ENCODE measurements around the gene NPAS1.

The NPAS1 gene, protein sequence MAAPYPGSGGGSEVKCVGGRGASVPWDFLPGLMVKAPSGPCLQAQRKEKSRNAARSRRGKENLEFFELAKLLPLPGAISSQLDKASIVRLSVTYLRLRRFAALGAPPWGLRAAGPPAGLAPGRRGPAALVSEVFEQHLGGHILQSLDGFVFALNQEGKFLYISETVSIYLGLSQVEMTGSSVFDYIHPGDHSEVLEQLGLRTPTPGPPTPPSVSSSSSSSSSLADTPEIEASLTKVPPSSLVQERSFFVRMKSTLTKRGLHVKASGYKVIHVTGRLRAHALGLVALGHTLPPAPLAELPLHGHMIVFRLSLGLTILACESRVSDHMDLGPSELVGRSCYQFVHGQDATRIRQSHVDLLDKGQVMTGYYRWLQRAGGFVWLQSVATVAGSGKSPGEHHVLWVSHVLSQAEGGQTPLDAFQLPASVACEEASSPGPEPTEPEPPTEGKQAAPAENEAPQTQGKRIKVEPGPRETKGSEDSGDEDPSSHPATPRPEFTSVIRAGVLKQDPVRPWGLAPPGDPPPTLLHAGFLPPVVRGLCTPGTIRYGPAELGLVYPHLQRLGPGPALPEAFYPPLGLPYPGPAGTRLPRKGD

DNA sequence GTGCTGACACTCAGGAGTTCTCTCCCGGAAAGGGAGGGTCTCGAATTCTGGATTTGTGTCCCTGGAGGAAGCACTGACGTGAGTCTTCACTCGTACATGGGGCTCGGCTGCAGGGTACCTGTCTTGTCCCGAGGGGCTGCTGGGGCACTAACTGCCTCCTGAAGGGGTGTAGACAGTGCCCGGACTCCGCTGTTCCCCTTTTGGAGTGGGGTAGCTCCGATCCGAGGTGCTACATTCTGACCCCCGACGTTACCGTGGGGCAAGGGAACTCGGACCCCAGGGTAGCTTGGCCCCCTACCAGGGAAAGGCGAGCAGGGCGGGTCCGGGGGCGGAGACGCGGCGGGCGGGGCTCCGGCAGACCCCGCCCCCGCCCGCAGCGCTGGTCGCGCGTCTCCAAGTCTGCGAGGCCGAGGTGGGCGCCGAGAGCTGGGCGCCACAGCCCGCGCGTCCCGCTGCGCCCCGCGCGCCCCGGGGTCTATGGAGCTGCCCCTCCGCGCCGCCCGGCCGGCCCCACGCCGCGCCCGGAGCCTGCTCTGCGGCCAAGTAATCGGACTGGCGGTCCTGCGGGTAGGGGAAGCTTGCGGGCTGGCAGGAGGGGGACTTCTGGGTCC, at the start of gene NPAS1:
NPAS1 (plus strand) TSS at position 407 of the 611 bp plus-strand sequence. CDS start 1,211 bp downstream, outside the sequence.
- DNase-seq (ENCODE audit: low read depth in 2 of 3, low spot score in 1 of 3): no peak

DNA sequence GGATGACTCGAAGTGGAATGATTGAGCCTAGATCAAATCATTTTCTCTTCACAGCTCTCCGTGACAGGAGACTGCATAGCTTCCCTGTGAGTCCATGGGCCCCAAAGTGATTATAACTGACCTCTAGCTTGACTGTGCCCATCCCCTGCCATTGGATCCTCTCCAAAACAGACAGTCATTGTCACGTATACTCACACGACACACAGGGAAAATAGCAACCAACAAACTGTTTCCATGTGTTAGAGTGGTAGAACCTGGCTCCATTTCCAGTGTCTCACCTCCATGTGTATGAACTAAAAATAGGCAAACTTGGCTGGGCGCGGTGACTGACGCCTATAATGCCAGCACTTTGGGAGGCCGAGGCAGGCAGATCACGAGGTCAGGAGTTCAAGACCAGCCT, 48.8 kb upstream of the NPAS1 start:
- no peak for DNase-seq (ENCODE audit: low read depth in 2 of 3, low spot score in 1 of 3)

DNA sequence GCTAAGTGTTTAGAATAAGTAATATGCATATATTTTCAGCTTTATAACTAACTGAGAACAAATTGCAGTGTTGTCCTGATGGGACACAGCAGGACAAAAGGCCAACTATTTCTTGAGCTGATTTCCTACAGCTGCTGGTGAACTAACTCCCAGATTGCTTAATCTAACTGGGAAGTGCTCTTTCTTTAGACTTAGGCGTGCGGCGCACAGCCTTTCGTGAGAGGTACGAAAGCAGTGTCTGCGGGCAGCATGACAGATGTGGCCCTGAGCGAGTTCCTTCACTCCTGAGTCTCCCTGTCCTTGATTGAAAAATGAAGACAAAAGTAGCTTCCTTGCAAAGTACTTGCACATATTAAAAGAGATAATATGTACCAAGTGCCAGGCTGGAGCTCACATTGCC, 47.3 kb upstream of the NPAS1 start:
- no peak for DNase-seq (ENCODE audit: low read depth in 2 of 3, low spot score in 1 of 3)

DNA sequence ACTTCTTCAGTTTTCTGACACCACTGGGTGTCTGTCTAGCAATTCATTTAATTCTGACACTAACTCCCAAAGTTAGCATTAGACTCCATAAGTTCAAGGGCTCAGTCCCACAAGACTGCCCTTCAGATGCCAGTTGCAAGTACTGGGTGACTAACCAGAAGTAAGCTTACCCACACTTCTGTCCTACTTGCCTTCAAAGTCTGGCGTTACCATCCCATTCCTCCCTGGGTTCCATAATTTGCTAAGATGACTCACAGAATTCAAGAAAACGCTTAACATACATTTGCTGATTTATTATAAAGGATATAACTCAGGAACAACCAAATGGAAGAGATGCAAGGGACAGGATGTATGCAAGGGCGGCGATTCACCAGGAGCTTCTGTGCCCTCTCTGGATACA, 45.5 kb upstream of the NPAS1 start:
- no peak for DNase-seq (ENCODE audit: low read depth in 2 of 3, low spot score in 1 of 3)

DNA sequence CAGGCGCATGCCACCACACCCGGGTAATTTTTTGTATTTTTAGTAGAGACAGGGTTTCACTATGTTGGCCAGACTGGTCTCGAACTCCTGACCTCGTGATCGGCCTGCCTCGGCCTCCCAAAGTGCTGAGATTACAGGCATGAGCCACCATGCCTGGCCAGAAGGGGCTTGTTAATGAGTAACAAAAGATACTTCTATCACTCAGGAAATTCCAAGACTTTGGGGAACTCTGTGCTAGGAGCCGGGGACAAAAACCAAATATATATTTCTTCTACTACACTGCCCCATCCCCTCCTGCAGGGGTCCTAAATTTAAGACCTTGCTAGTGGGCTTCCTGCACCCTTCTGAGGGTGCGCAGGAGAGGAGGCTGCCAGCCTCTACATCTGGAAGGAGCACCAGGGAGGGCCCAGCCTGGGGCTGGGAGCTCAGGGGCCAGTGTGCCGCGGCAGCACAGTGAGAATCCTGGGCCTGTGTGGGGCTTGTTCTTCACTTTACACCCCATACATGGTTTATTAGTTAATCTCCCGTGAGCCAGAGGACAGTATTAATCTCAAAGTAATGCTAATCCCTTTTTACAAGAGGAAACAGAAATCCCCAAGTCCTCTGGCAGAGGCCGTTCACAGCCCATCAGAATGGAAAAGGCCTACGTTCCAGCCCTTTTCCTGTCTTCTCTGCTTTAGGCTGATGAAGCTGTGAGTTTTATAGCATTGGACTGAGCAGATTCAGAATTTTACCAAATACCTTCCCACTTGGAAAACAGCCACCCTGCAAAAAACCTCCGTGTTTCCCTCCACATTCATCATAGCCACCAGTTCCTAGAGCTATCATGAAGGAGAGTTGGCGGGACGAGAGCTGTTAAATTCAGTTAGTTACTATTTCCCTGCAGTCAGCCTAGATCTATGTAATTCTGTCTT, 44.4 kb upstream of the NPAS1 start:
- DNase-seq (ENCODE audit: low read depth in 2 of 3, low spot score in 1 of 3): no peak

DNA sequence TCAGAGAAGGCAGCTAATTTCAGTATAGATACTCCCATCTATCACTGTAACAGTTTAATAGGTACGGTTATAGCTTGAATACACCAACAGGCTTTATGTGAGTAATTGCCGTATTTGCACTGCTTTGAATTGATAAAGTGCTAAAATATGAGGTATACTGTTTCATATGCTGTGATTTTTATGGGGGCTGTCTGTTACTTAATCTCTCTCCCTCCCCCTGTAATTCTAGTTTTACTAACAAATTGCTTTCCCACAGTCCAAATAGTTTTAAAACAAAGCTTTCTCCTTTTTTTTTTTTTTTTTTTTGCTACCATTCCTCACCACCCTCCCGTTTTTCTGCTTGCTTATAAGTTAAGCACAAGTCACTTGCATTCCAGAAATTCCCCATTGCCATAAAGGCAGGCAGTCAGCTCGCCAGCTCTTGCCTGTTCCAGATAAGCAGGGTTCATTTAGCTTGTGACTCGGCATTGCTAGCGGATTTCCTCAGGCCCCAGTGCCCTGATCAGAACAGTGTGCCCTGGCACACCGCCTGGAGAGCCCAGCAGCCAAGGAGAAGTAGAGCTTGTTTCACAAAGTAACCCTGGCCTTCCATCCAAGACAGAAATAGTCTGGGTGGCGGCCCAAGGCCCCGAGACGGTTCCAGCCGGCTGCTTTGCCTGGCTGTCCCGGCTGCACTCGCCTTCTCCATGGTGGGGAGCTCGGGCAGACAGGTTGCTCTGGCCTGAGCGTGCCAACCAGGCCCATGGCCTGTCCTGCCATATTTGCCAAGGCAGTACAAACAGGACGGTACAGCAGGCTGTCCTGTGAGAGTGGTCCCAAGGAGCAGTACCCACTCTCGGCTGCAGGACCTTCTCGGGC, 43.5 kb upstream of the NPAS1 start:
- DNase-seq (ENCODE audit: low read depth in 2 of 3, low spot score in 1 of 3): no peak

DNA sequence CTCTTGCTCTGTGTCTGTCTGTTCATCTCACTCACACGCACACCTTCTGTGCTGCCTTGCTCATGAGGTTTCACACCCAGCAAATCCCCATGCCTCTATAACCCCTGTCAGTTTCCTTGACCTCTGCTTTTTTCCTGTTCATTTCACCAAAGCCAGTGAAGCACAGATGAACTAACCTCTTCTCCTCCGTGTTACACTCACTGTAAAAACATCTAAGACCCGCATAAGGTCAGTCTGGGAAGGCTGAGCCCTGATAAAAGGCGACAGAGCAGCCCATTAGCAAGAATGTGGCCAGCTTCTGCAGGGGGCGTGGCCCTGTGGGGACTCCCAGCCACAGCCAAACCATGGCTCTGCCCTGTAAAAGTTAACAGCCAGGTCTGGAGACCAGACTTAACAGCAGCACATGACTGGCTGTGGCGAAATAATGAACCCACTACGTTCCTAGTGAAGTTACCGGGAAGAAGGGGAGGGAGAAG, 42.8 kb upstream of the NPAS1 start:
- DNase-seq (ENCODE audit: low read depth in 2 of 3, low spot score in 1 of 3): no peak

DNA sequence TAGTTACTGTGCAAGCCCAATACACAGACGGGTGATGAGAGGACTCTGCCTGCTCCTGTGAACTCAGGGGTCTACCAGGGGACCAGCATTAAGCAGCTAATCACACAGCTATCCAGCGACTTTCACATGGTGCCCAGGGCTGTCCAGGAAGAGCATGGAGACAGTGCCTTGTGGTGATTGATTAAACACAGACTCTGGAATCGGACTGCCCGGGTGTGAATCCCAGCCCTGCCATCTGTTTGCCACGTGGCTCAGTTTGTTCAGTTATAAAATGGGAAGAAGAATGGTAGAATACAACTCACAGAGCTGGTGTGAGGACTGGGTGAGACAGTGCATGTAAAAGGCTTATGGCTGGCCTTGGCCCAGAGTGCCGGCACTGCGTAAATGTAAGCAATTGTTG, 42.1 kb upstream of the NPAS1 start:
- no peak for DNase-seq (ENCODE audit: low read depth in 2 of 3, low spot score in 1 of 3)

DNA sequence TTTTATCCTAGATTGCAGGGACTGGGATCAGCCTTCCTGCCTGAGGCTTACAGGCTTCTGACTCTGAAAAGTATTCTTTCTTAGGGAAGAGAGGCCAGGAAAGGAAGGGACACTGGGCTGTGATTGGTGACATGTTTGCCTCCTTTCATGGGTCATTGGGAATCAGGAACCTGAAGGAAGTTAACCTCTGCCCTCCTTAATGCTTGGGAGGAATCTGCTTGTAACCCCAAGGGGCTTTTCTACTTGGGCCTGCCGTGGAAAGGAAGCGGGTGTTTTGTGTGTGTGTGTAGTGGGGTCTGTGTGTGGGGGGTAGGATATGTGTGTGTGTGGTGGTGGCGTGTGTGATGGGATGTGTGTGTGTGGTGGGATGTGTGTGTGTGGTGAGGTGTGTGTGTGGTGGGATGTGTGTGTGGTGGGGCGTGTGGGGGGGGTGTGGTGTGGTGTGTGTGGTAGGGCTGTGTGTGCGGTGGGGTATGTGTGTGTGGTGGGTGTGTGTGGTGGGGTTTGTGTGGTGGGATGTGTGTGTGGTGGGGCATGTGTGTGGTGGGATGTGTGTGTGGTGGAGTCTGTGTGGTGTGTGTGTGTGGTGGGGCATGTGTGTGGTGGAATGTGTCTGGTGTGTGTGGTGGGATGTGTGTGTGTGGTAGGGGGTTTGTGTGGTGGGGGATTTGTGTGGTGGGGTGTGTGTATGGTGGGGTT, 41.3 kb upstream of the NPAS1 start:
- DNase-seq (ENCODE audit: low read depth in 2 of 3, low spot score in 1 of 3): no peak

DNA sequence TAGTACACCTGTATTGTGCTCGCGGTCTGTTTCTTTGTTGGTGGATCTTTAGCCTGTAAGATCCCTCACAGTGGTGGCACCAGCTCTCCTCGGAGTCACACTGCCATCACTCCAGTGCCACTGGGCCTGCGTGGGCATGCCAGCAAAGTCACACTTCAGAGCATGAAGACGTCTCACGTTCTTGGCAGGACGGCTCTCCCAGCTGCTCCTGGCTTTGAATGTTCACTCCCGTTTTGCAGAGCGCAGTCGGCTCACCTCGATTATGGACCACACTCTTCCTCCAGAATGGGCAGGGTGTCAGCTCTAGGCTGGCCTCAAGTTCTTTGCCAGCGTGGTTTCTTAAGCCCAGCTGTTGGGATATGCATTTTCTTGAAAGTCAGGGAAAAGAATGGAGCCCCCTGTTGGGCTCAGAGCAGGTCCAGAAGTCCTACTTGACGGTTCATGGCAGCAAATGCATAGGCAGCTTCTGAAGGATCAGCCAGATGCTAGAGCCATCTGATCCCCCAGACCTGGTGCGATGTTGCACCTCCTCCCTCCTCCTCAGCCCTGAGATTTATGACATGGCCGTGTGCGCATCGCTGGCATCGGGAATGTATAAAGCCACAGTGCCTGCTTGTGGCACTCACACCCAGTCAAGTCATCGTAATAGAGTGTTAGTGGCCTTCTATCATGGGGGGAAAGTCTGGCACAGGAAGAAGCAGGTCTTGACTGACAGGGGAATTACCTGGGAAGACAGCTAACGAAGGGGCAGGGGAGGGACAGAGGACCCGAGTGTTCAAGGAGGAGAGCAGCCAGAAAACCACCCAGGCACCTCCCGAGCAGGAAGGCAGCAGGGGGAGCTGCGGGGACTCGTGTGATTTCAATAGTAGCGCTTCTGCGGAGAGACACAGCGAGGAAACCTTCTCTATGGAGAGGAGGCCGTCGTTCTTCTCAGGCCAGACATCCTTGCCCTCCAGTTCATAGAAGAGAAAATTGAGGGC, 40.2 kb upstream of the NPAS1 start:
- no peak for DNase-seq (ENCODE audit: low read depth in 2 of 3, low spot score in 1 of 3)

DNA sequence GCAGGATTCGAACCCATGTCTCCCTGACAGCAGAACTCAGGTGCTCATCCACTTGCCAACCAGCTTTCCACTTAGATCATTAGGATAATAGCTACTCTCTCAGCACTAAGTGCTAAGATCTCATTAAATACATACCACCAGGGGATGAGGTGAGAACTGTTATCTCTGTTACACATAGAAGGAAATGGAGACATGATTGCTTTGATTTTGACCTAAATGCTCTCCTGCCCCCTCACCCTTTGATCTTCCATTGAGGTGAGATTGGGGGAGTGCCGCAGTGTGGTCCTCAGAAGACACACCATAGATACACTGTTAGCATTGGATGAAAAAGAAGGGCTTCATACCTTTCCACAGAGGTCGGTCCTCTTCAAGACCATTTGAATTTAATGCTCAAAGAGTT, 38.9 kb upstream of the NPAS1 start:
- DNase-seq (ENCODE audit: low read depth in 2 of 3, low spot score in 1 of 3): no peak

DNA sequence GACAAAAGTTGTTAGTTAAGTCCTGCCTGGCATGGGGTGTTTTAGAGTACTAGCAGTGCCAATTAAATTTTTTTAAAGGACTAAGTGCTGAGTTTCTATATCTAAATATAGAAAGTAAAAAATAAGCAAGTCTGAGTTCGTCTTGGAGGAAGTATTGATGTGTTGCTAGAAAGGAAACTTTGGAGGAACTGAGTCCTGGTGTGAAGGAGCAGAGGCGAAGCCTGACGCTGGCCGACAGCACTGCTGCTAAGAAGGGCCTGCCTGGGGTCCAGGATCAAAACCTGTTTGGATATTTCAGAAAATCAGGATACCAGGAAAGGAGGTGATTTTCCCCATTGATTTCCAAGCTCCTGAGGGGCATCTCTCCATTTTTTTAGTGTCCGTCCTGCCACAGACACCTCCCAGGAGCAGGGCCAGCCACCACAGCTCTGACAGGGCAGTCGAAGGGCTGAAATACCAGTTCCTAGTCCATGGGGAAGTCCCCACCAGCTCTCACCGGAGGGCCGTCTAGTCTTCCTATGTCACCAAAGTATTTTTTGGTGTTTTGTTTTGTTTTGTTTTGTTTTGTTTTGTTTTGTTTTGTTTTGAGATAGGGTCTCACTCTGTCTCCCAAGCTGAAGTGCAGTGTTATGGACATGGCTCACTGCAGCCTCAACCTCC, 38.2 kb upstream of the NPAS1 start:
- no peak for DNase-seq (ENCODE audit: low read depth in 2 of 3, low spot score in 1 of 3)

DNA sequence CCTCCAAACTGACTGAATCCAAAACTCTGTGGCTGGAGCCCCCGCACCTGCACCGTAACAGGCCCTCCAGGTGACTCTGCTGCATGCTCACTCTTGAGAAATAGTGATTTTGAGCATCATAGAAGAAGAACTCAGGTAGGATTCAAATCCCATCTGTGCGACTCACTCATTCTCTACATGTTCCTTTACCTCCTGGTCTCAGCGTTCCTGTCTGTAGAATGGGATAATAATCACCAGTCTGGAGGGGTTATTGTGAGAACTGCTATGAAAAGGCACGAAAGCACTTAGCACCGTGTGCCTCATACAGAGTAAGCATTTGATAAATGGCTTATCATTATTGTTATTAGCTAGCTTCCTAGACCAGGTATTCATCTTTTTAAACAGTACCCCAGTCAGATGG, 36.5 kb upstream of the NPAS1 start:
- DNase-seq (ENCODE audit: low read depth in 2 of 3, low spot score in 1 of 3): no peak

DNA sequence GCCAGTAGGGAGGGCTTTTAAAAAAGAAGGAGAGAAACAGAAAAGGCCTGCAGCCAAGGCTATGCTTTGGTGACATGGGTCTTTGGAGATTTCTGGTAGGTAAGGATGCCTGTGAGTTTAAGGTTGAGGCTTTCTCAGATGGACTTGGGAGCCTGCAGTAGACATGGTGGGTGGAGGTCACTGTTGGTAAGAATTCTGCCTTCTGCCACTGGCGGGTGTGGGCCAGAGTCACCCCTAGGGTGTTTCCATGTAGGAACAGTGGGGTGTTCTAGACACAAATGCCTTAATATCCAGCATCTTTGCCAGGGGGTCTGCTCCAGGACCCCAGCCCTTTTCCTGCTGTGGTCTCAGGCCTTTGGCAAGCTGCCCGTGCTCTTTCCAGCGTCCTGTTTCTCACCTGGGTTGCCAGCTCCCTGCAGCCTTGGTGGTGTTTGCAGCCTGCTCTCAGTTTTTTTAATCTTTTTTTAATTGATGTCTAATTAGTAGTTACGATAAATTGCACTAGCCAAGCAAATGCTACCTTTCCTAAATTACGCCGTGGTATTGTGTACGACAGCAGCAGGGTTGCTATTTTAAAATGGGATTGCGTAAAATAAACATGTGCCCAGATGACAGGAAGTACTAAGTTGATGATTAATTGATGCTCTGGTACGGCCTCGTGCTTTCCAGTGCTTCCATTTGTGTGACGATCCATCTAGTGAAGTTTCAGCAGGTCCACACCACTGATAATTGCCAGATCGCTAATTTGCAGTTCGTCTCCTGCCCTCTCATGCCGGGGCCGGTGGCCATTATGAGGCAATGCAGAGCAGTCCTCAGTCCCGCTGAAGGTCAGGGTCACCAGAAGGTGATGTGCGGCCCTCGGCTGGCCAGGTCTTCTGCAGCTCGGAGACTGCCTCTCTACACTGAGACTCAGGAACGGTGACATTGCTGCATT, 35.3 kb upstream of the NPAS1 start:
- no peak for DNase-seq (ENCODE audit: low read depth in 2 of 3, low spot score in 1 of 3)

DNA sequence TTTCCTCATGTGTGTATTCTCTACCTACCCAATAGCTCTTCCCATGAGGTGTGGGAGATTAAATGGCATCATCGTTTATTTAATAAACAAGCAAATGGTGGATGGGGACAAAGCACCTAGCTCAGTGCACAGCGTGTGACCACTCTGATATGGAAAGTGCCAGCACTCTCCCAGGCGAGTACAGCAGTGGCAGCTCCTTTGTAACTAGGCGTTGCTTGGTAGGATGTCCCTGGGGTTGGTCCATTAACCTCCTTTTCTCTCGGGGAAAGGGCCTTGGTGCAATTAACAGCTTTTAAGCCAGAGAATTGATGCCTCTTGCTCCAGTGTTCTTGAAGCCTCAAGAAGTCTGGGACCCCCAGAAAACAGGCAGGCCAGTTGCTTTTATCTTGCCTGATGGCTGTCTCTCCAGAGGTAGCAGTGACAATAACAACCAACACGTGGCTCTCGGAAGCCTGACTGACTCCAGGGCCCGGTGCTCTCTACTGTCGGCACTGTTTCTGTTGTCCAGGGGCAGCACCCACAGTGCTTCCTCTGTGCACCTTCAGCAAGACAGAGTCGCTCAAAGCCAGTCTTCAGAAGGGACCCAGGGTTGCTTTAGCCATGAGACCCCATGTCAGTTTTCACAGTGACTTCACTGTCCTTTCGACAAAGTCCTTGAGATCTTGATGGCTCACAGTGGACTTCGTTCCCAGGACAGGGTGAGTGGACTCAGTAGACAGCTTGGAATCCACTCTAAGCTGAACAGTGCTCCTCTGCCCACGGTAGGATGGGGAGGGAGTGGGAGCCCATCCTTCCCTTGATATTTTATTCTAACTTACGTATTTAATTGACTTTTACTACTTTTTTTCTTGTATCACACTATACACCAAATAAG, 33.9 kb upstream of the NPAS1 start:
- no peak for DNase-seq (ENCODE audit: low read depth in 2 of 3, low spot score in 1 of 3)

DNA sequence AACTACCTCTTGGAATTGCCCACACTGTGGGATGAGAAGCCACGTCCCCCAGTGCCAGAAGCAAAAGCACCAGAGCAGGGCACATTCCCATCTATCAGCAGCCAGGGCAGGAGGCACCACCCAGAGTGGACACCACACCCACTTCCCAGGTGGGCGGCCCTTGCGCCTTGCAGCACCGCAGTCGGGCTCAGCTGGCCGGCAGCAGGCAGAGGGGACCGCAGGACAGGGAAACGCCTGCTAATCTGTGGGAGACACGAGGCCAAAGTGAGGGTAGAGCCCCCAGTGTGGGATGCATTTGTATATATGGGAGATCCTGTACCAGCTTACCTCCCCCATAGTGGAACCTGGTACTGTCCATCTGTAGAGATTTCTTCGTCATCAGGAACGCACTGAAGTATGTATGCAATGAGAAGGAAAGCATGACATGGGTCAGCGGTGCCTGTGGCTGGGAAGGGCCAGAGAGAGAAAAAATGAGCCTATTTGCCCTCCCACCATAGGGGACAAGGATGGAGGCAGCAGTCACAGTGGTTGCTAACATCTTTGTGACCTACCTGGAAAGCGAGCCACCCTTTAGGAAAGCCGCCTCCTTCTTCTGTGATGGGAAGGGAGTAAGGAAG, 30.9 kb upstream of the NPAS1 start:
- DNase-seq (ENCODE audit: low read depth in 2 of 3, low spot score in 1 of 3): no peak

Data from stimulated activated CD4-positive, alpha-beta T cell treated with anti-CD3 and anti-CD28 coated beads, Interleukin-12 subunit alpha, Interleukin-12 subunit beta, amount 100 ng/mL, for 48 hours (primary cell).